Osteoblast (primary cell): ENCODE data around the gene NID1. TPM values are rescaled to one million over a fixed set of nuclear protein-coding genes. Genes with fewer than 3 reads are reported as not detected.

Experiments used
- DNase-seq: peaks from one replicate; pipeline ENCODE4 v3.0.0; 2011; ENCODE audit warnings: low spot score, mixed read lengths; ENCODE audit not compliant: insufficient read length; ENCODE audit errors: missing footprints
- H2AFZ ChIP-seq: 2 replicates; pipeline ENCODE4 v1.6.0; 2011; ENCODE audit warnings: mild to moderate bottlenecking, low read length
- H3K27ac ChIP-seq: 2 replicates; pipeline ENCODE4 v1.5.1; 2011; ENCODE audit warnings: mild to moderate bottlenecking, low read depth, low read length, moderate library complexity
- H3K27me3 ChIP-seq: 2 replicates; pipeline ENCODE4 v1.6.0; 2012; ENCODE audit warnings: mild to moderate bottlenecking, control low read depth, inconsistent platforms, low read length, moderate library complexity; ENCODE audit not compliant: insufficient read depth
- H3K36me3 ChIP-seq: 2 replicates; pipeline ENCODE4 v1.5.1; 2011; ENCODE audit warnings: mild to moderate bottlenecking, low read length, control low read depth, moderate library complexity; ENCODE audit not compliant: insufficient read depth
- H3K4me1 ChIP-seq: 2 replicates; pipeline ENCODE4 v1.5.1; 2011; ENCODE audit warnings: mild to moderate bottlenecking, low read length, control low read depth, moderate library complexity; ENCODE audit not compliant: insufficient read depth
- H3K4me2 ChIP-seq: 2 replicates; pipeline ENCODE4 v1.6.0; 2011; ENCODE audit warnings: mild to moderate bottlenecking, low read length; ENCODE audit not compliant: insufficient read depth
- H3K4me3 ChIP-seq: fragments of 200-600 bp; sonication (generic); 3 replicates; pipeline ENCODE4 v1.5.1; 2012; ENCODE audit warnings: mild to moderate bottlenecking, low read length, inconsistent platforms; ENCODE audit not compliant: insufficient read depth
- H3K79me2 ChIP-seq: 2 replicates; pipeline ENCODE4 v1.6.0; 2012; ENCODE audit warnings: mild to moderate bottlenecking, low read length, control low read depth, inconsistent platforms; ENCODE audit not compliant: insufficient read depth
- H3K9me3 ChIP-seq: 2 replicates; pipeline ENCODE4 v1.5.1; 2011; ENCODE audit warnings: low read depth, low read length, control low read depth
- H4K20me1 ChIP-seq: 2 replicates; pipeline ENCODE4 v1.6.0; 2012; ENCODE audit warnings: mild to moderate bottlenecking, low read length, control low read depth; ENCODE audit not compliant: insufficient read depth
- total RNA-seq: library from RNA; depleted of rRNA; stranded (reverse); fragments of >200 nt; gene quantifications from 2 replicates; pipeline ENCODE4 v1.2.3, GENCODE V29; 2012
- TF ChIP-seq, protein P1 (sequence below): IDR thresholded peaks from 2 replicates; pipeline ENCODE4 v1.5.1; 2011; ENCODE audit warnings: mild to moderate bottlenecking, low read depth, low read length, moderate library complexity; ENCODE audit errors: extremely low read depth

Gene NID1
- total RNA-seq, 1 donor = 40.2 TPM

DNA sequence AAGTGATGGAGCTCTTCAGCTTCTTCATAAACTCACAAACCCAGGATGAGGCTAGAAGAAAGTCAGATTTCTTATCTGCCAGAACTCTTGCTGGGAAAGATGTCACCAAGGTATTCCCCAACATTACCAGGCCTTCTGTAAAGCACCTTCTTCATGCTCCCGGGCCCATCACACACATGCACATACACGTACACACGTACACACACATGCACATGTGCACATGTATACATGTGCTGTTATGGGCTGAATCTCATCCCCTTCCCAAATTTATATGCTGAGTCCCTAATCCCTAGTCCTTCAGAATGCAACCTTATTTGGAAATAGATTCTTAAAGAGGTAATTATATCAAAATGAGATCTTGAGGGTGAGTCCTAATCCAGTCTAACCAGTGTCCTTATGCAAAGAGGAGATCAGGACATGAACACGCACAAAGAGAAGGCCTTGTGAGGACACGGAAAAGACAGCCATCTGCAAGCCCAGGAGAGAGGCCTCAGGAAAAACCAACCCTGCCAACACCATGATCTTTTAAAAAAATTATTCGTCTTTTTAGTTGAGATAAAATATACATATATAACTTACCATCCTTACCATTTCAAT lies 121.8 kb downstream of the NID1 start:
- H2AFZ ChIP-seq = no peak overlapping the region
- no peaks in the 10 kb centered on the region for H4K20me1 ChIP-seq
- DNase-seq = no peak
- H3K4me2 ChIP-seq = no peak overlapping the region
- H3K36me3 ChIP-seq = no peaks in the 10 kb centered on the region
- no peaks in the 10 kb centered on the region for H3K9me3 ChIP-seq
- peaks cover 20% of the 10 kb centered on the region for H3K4me1 ChIP-seq
- TF ChIP-seq, protein P1, sequence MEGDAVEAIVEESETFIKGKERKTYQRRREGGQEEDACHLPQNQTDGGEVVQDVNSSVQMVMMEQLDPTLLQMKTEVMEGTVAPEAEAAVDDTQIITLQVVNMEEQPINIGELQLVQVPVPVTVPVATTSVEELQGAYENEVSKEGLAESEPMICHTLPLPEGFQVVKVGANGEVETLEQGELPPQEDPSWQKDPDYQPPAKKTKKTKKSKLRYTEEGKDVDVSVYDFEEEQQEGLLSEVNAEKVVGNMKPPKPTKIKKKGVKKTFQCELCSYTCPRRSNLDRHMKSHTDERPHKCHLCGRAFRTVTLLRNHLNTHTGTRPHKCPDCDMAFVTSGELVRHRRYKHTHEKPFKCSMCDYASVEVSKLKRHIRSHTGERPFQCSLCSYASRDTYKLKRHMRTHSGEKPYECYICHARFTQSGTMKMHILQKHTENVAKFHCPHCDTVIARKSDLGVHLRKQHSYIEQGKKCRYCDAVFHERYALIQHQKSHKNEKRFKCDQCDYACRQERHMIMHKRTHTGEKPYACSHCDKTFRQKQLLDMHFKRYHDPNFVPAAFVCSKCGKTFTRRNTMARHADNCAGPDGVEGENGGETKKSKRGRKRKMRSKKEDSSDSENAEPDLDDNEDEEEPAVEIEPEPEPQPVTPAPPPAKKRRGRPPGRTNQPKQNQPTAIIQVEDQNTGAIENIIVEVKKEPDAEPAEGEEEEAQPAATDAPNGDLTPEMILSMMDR = no peak
- no peak overlapping the region for H3K4me3 ChIP-seq
- peak overlapping the region; percentile 84 for H3K27ac ChIP-seq
- H3K79me2 ChIP-seq = no peaks in the 10 kb centered on the region
- no peaks in the 10 kb centered on the region for H3K27me3 ChIP-seq

DNA sequence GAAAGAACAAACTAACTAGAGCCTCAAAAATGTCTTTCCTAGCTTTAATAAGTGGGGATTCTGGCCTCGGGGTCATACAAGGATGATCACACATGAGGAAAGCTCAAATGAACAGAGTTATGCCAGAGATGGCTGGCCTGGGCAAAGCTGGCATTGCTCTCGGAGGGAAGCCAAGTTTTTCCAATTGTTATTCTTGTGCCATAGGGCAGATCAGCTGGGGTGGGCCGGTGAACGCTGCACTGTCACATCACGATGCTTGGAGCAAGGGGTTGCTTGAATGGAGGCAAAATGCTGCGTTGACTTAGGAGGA lies 122.3 kb downstream of the NID1 start:
- H3K36me3 ChIP-seq = no peaks in the 10 kb centered on the region
- TF ChIP-seq, protein P1 = no peak
- no peaks in the 10 kb centered on the region for H3K9me3 ChIP-seq
- H3K27ac ChIP-seq = peak overlapping the region; percentile 84
- H2AFZ ChIP-seq = no peak overlapping the region
- no peaks in the 10 kb centered on the region for H4K20me1 ChIP-seq
- no peak for DNase-seq
- no peak overlapping the region for H3K4me3 ChIP-seq
- H3K27me3 ChIP-seq = no peaks in the 10 kb centered on the region
- H3K4me2 ChIP-seq = no peak overlapping the region
- H3K79me2 ChIP-seq = no peaks in the 10 kb centered on the region
- peaks cover 20% of the 10 kb centered on the region for H3K4me1 ChIP-seq

DNA sequence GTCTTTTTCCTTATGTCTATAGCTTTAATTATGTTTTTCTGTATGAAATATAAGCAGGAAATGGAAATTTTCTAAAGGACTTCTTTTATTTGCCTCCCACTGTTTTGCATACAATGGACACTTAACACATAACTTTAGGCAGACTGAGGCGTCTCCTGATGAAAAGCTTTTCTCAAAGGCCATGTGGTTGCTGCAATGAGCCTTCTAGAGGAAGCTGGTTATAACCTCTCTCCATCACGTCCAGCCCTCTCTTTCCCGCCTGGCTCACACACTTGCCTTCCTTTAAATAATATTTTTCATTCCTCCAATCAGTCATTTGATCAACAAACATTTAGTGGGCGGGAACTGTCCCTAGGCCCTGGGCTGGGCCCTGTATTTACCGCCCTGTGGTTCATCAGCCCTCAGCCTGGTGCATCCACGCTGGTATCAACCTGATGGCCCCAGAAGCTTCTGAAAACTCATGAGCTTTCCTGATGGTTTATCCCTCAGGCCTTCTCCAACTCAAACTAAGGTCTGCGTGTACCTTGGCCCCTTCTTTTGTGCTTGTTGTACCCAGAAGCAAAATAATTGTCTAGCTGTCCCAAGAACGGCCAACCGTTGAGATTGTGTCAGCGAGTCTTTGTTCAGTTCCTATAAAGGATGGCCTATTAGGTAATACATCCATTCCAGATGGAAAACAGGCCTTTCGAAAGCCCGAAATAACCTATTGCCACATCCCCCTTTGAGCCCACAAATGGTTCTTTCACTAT lies 122.8 kb downstream of the NID1 start:
- H3K36me3 ChIP-seq = no peaks in the 10 kb centered on the region
- no peaks in the 10 kb centered on the region for H3K27me3 ChIP-seq
- no peak overlapping the region for H2AFZ ChIP-seq
- no peak overlapping the region for H3K4me2 ChIP-seq
- TF ChIP-seq, protein P1 = no peak
- H3K27ac ChIP-seq = peak overlapping the region; percentile 84
- H3K9me3 ChIP-seq = no peaks in the 10 kb centered on the region
- peaks cover 20% of the 10 kb centered on the region for H3K4me1 ChIP-seq
- H3K79me2 ChIP-seq = no peaks in the 10 kb centered on the region
- no peak overlapping the region for H3K4me3 ChIP-seq
- H4K20me1 ChIP-seq = no peaks in the 10 kb centered on the region
- DNase-seq = no peak

DNA sequence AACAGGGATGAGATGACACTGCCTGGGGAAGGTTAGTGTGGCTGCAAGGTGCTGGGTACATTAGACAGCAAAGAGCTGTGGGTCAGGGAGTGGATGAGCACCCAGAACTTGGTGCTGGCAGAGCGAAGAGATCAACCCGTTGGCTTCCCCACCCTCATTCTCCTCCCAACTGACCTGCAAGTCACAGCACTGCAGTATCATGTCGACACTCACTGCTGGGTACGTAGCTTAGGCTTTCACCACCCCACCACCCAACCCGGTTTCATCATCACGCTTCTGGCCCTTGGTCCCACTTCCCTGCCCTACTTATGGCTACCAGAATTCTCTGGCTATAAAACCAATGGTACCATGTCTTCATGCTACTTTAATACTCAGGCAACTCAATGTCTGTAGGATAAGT lies 124.6 kb downstream of the NID1 start:
- no peak overlapping the region for H3K27ac ChIP-seq
- H3K4me2 ChIP-seq = no peak overlapping the region
- no peaks in the 10 kb centered on the region for H3K79me2 ChIP-seq
- H4K20me1 ChIP-seq = no peaks in the 10 kb centered on the region
- no peak overlapping the region for H3K4me3 ChIP-seq
- no peak for DNase-seq
- H3K27me3 ChIP-seq = no peaks in the 10 kb centered on the region
- peaks cover 20% of the 10 kb centered on the region for H3K4me1 ChIP-seq
- H2AFZ ChIP-seq = no peak overlapping the region
- no peaks in the 10 kb centered on the region for H3K9me3 ChIP-seq
- TF ChIP-seq, protein P1 = no peak
- no peaks in the 10 kb centered on the region for H3K36me3 ChIP-seq
